ENCODE data around the gene NR2C1. TPM values are rescaled to one million over a fixed set of nuclear protein-coding genes. Genes with fewer than 3 reads are reported as not detected.

The NR2C1 gene
- total and polyA plus RNA-seq, 2 of the 8 experiments (the other 6 are each of a cell fraction or from before 2014, with no cell fraction given), result 22.8 to 48.3 TPM

DNA sequence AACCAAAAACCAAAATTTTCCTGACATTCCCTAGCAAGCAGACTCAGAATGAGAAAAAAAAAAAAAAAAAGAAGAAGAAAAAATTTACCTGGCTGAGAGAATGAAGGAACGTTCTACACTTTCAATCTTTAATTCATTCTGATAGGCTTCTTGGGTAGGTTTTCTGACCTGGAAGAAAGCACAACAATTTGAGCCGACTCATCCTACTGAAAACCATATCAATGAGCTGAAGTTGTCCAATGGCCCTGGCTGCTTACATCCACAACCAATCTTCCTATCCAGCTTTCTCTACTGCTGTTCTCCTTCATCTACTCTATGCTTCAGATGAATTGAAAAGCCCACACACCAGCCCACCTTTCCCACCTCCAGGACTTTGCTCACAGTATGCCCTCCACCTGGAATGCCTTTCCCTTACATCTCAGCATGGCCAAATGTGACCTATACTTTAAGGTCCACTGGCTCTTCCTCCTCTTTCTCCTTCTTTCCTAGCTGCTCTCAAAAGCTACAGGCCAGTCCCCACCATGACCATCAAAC, 31.6 kb upstream of the NR2C1 start (continued):
- TF ChIP-seq CHD7 (IDR thresholded peaks at IDR 0.05; ENCODE audit: insufficient replicate concordance, low read length), result no peak
